Prostate gland (tissue), 2 donors: ENCODE results near the gene SPATA31C2. TPM values are rescaled to one million over a fixed set of nuclear protein-coding genes. Genes with fewer than 3 reads are reported as not detected.
A peak's percentile ranks its signal among the peaks of the same experiment; 100 is the strongest.

ENCODE experiments used
- DNase-seq: peaks from one replicate; pipeline ENCODE4 v3.0.0-alpha.2; 2019; ENCODE audit warnings: low spot score
- H3K27ac ChIP-seq, 2 donors: fragments of 200-600 bp; sonication (generic); 2 replicates each; pipeline ENCODE4 v1.5.1; 2017 to 2019
- H3K27me3 ChIP-seq: fragments of 200-600 bp; sonication (generic); replicated peaks from 2 replicates; pipeline ENCODE4 v1.5.1; 2019; ENCODE audit not compliant: insufficient read depth
- H3K36me3 ChIP-seq, 2 donors: fragments of 200-600 bp; sonication (generic); 1 replicate in 1 of 2; 2 replicates in 1 of 2; pipeline versions ENCODE4 v1.5.1 to v1.8.1; 2017 to 2019
- H3K4me1 ChIP-seq: fragments of 200-600 bp; sonication (generic); replicated peaks from 2 replicates; pipeline ENCODE4 v1.5.1; 2019
- H3K4me3 ChIP-seq, 2 donors: fragments of 200-600 bp; sonication (generic); 2 replicates each; pipeline ENCODE4 v1.5.1; 2017 to 2019
- H3K9me3 ChIP-seq: fragments of 200-600 bp; sonication (generic); 2 replicates; pipeline ENCODE4 v1.5.1; 2017
- CTCF ChIP-seq, 4 experiments: fragments of 200-600 bp in 2 of 4; fragments of 450-650 bp in 2 of 4; sonication (generic) in 2 of 4; IDR thresholded peaks; 1 replicate in 3 of 4; 2 replicates in 1 of 4; pipeline ENCODE4 v1.5.1; 2016 to 2019; ENCODE audit warnings: antibody characterized with exemption in 4 of 4, mild to moderate bottlenecking in 2 of 4, moderate library complexity in 2 of 4
- POLR2A ChIP-seq: fragments of 450-650 bp; IDR thresholded peaks from one replicate; pipeline ENCODE4 v1.6.1; 2016; ENCODE audit warnings: antibody characterized with exemption, mild to moderate bottlenecking
- POLR2AphosphoS5 ChIP-seq: sonication (generic); formaldehyde crosslinking; IDR thresholded peaks from one replicate; pipeline ENCODE4 v1.6.1; 2017; ENCODE audit warnings: antibody characterized with exemption
- WGBS: methylation state at CpG from one replicate; pipeline ENCODE4 v1.1.5; 2018; 5-methylcytosine and 5-hydroxymethylcytosine counted together
- intact Hi-C: fragments of 100-400 bp; cut with DNase I; formaldehyde crosslinking; loops from one replicate; pipeline ENCODE4 v1.14.2; 2022
- total RNA-seq, 2 donors: library from RNA; depleted of rRNA; stranded (reverse); fragments of >200 nt; gene quantifications; one replicate each; pipeline ENCODE4 v1.1.0, GENCODE V29; 2016

The SPATA31C2 gene
- total RNA-seq, 2 donors from 2014 or later, result 0.28 TPM; not detected in 1

- no peaks in the 10 kb centered on the region for H3K9me3 ChIP-seq
- no peak overlapping the region for H3K4me3 ChIP-seq
- 83% methylated on average over 10 of the region's 10 CpGs for WGBS
- H3K27ac ChIP-seq, result no peak overlapping the region
- DNase-seq, result no peak
- intact Hi-C loops, result no loop called here
- no peaks in the 10 kb centered on the region for H3K27me3 ChIP-seq
- no peaks in the 10 kb centered on the region for H3K36me3 ChIP-seq
- no peaks in the 10 kb centered on the region for H3K4me1 ChIP-seq
- peak in 3 of 4 experiments; percentile 18 to 35 (median 33) for TF ChIP-seq CTCF (IDR thresholded peaks at IDR 0.05)
- no peak for TF ChIP-seq POLR2A
Measured at GRCh38 chr9:88173378-88173999, 35.2 kb upstream of the SPATA31C2 start.

- no peaks in the 10 kb centered on the region for H3K36me3 ChIP-seq
Measured at GRCh38 chr9:88169700-88170099, 31.4 kb upstream of the SPATA31C2 start.

GRCh38 chr9:88168564-88168963 lies 30.3 kb upstream of the SPATA31C2 start:
- no peak overlapping the region for H3K4me3 ChIP-seq
- no peaks in the 10 kb centered on the region for H3K36me3 ChIP-seq
- H3K27ac ChIP-seq, result no peak overlapping the region
- 62% methylated on average over 3 of the region's 3 CpGs for WGBS
- H3K4me1 ChIP-seq, result no peaks in the 10 kb centered on the region
- no peak for DNase-seq
- intact Hi-C loops, result no loop called here
- H3K9me3 ChIP-seq, result no peaks in the 10 kb centered on the region
- TF ChIP-seq POLR2AphosphoS5 (no peak), POLR2A (no peak), CTCF (IDR thresholded peaks at IDR 0.05) (no peak)
- H3K27me3 ChIP-seq, result no peaks in the 10 kb centered on the region

More at GRCh38 chr9:88169700-88170099, 31.4 kb upstream of the SPATA31C2 start:
- DNase-seq, result no peak
- TF ChIP-seq POLR2AphosphoS5, result no peak
- TF ChIP-seq CTCF (IDR thresholded peaks at IDR 0.05), result no peak
- TF ChIP-seq POLR2A, result no peak
- intact Hi-C loops, result no loop called here
- Histone ChIP-seq H3K4me3 (no peak overlapping the region), H3K27ac (no peak overlapping the region), H3K4me1 (no peaks in the 10 kb centered on the region), H3K9me3 (no peaks in the 10 kb centered on the region), H3K27me3 (no peaks in the 10 kb centered on the region)

GRCh38 chr9:88166660-88167059 lies 28.4 kb upstream of the SPATA31C2 start:
- H3K4me1 ChIP-seq, result no peaks in the 10 kb centered on the region
- H3K4me3 ChIP-seq, result no peak overlapping the region
- H3K27me3 ChIP-seq, result no peaks in the 10 kb centered on the region
- no peak overlapping the region for H3K27ac ChIP-seq
- no peaks in the 10 kb centered on the region for H3K9me3 ChIP-seq
- H3K36me3 ChIP-seq, result no peaks in the 10 kb centered on the region
- WGBS, result 83% methylated on average over 1 of the region's 1 CpG
- TF ChIP-seq POLR2A (no peak), POLR2AphosphoS5 (no peak), CTCF (IDR thresholded peaks at IDR 0.05) (no peak)
- no peak for DNase-seq
- intact Hi-C loops, result no loop called here

GRCh38 chr9:88164850-88165249 lies 26.6 kb upstream of the SPATA31C2 start:
- H3K4me1 ChIP-seq, result no peaks in the 10 kb centered on the region
- WGBS, result 66% methylated on average over 3 of the region's 3 CpGs

More at GRCh38 chr9:88164850-88165249, 26.6 kb upstream of the SPATA31C2 start:
- TF ChIP-seq CTCF (IDR thresholded peaks at IDR 0.05) (no peak), POLR2AphosphoS5 (no peak), POLR2A (no peak)
- DNase-seq, result no peak
- no peaks in the 10 kb centered on the region for H3K36me3 ChIP-seq
- no peak overlapping the region for H3K4me3 ChIP-seq
- H3K27ac ChIP-seq, result no peak overlapping the region
- intact Hi-C loops, result no loop called here
- no peaks in the 10 kb centered on the region for H3K9me3 ChIP-seq
- no peaks in the 10 kb centered on the region for H3K27me3 ChIP-seq
